GM12878 (cell line): ENCODE results near the gene ZNF473. TPM values are rescaled to one million over a fixed set of nuclear protein-coding genes. Genes with fewer than 3 reads are reported as not detected.

Experiments used
- polyA plus RNA-seq, 11 experiments: library from polyadenylated mRNA; depleted of rRNA in 4 of 11; unstranded in 6 of 11; stranded (reverse) in 5 of 11; fragments of >200 nt; fragmentation: Nextera tagmentation in 4 of 11; fragmentation: Illumina TruSeq in 1 of 11; extraction: Ambion mirVana in 4 of 11; extraction: Trizol in 1 of 11; gene quantifications; 1 replicate in 1 of 11; 2 replicates in 10 of 11; pipeline versions ENCODE4 v1.2.1 to v1.2.3, GENCODE V29; 2011 to 2016; ENCODE audit warnings: inconsistent platforms in 2 of 11, missing spikeins in 2 of 11, low read depth in 1 of 11
- total RNA-seq, 4 experiments: library from RNA; depleted of rRNA in 3 of 4; stranded (reverse); fragments of >200 nt in 3 of 4; fragmentation: Illumina TruSeq in 1 of 4; extraction: Trizol in 1 of 4; gene quantifications; 2 replicates each; pipeline versions ENCODE4 v1.2.1 to v1.2.3, GENCODE V29; 2013 to 2021

The ZNF473 gene
- total and polyA plus RNA-seq, 10 of the 15 experiments (the other 5 are each of a cell fraction or from before 2014, with no cell fraction given), result 2.3 to 14.9 (median 6.3) TPM

Other genes starting within 250 kb of the ZNF473 start
Only the 7 nearest of the 13 such genes appear.
- gene TBC1D17, start 148.3 kb upstream of the ZNF473 start, total RNA-seq (2014; rRNA removed), result 3.5 and 3.6 TPM in 2 replicates
- 3.1 and 3.2 TPM in 2 replicates for gene TBC1D17, start 148.3 kb upstream of the ZNF473 start, total RNA-seq (2014; rRNA removed; fragmentation: Illumina TruSeq; extraction: Trizol)
- gene TBC1D17, start 148.3 kb upstream of the ZNF473 start, total RNA-seq (2021), result 20.4 and 20.9 TPM in 2 replicates
- 11.7 and 18.9 TPM in 2 replicates for gene TBC1D17, start 148.3 kb upstream of the ZNF473 start, polyA plus RNA-seq (2011; rRNA removed)
- 8.6 and 10.9 TPM in 2 replicates for gene TBC1D17, start 148.3 kb upstream of the ZNF473 start, polyA plus RNA-seq (2014; fragmentation: Illumina TruSeq; extraction: Trizol)
- gene TBC1D17, start 148.3 kb upstream of the ZNF473 start, polyA plus RNA-seq (2014; fragmentation: Nextera tagmentation; extraction: Ambion mirVana), result under 1 TPM; 0.42 to 0.52 TPM
- 17.4 and 22.3 TPM in 2 replicates for gene TBC1D17, start 148.3 kb upstream of the ZNF473 start, polyA plus RNA-seq (2014; rRNA removed)
- 10 to 100 TPM; 11.5 to 13.2 TPM for gene TBC1D17, start 148.3 kb upstream of the ZNF473 start, polyA plus RNA-seq (2016; fragmentation: Nextera tagmentation; extraction: Ambion mirVana)
- gene IL4I1, start 129.1 kb upstream of the ZNF473 start, total RNA-seq (2014; rRNA removed), result 39.1 and 51.0 TPM in 2 replicates
- gene IL4I1, start 129.1 kb upstream of the ZNF473 start, total RNA-seq (2014; rRNA removed; fragmentation: Illumina TruSeq; extraction: Trizol), result 16.2 and 17.4 TPM in 2 replicates
- 80.0 and 82.6 TPM in 2 replicates for gene IL4I1, start 129.1 kb upstream of the ZNF473 start, total RNA-seq (2021)
- gene IL4I1, start 129.1 kb upstream of the ZNF473 start, polyA plus RNA-seq (2011; rRNA removed), result 37.4 and 83.8 TPM in 2 replicates
- gene IL4I1, start 129.1 kb upstream of the ZNF473 start, polyA plus RNA-seq (2014; fragmentation: Illumina TruSeq; extraction: Trizol), result 4.8 and 20.1 TPM in 2 replicates
- under 1 TPM; 0.62 to 1.00 TPM for gene IL4I1, start 129.1 kb upstream of the ZNF473 start, polyA plus RNA-seq (2014; fragmentation: Nextera tagmentation; extraction: Ambion mirVana)
- gene IL4I1, start 129.1 kb upstream of the ZNF473 start, polyA plus RNA-seq (2014; rRNA removed), result 42.5 and 53.3 TPM in 2 replicates
- 10 to 100 TPM; 43.0 to 45.5 TPM for gene IL4I1, start 129.1 kb upstream of the ZNF473 start, polyA plus RNA-seq (2016; fragmentation: Nextera tagmentation; extraction: Ambion mirVana)
- gene ATF5, start 96.8 kb upstream of the ZNF473 start, total RNA-seq (2014; rRNA removed), result 24.8 and 29.0 TPM in 2 replicates
- 16.7 and 17.6 TPM in 2 replicates for gene ATF5, start 96.8 kb upstream of the ZNF473 start, total RNA-seq (2014; rRNA removed; fragmentation: Illumina TruSeq; extraction: Trizol)
- 82.1 and 83.1 TPM in 2 replicates for gene ATF5, start 96.8 kb upstream of the ZNF473 start, total RNA-seq (2021)
- gene ATF5, start 96.8 kb upstream of the ZNF473 start, polyA plus RNA-seq (2011; rRNA removed), result 122 and 133 TPM in 2 replicates
- gene ATF5, start 96.8 kb upstream of the ZNF473 start, polyA plus RNA-seq (2014; fragmentation: Illumina TruSeq; extraction: Trizol), result 38.1 and 41.1 TPM in 2 replicates
- 10 to 100 TPM in 1 of 2 experiments, 1 to 10 TPM in 1; 9.1 to 10.1 TPM for gene ATF5, start 96.8 kb upstream of the ZNF473 start, polyA plus RNA-seq (2014; fragmentation: Nextera tagmentation; extraction: Ambion mirVana)
- gene ATF5, start 96.8 kb upstream of the ZNF473 start, polyA plus RNA-seq (2014; rRNA removed), result 55.2 and 63.1 TPM in 2 replicates
- 10 to 100 TPM; 16.3 to 19.0 TPM for gene ATF5, start 96.8 kb upstream of the ZNF473 start, polyA plus RNA-seq (2016; fragmentation: Nextera tagmentation; extraction: Ambion mirVana)
- gene NUP62, start 96.5 kb upstream of the ZNF473 start, total RNA-seq (2014; rRNA removed), result 90.7 and 95.6 TPM in 2 replicates
- 46.5 and 50.1 TPM in 2 replicates for gene NUP62, start 96.5 kb upstream of the ZNF473 start, total RNA-seq (2014; rRNA removed; fragmentation: Illumina TruSeq; extraction: Trizol)
- gene NUP62, start 96.5 kb upstream of the ZNF473 start, total RNA-seq (2021), result 102 and 108 TPM in 2 replicates
- gene NUP62, start 96.5 kb upstream of the ZNF473 start, polyA plus RNA-seq (2011; rRNA removed), result 13.7 and 35.5 TPM in 2 replicates
- gene NUP62, start 96.5 kb upstream of the ZNF473 start, polyA plus RNA-seq (2014; fragmentation: Illumina TruSeq; extraction: Trizol), result 40.8 and 67.7 TPM in 2 replicates
- 10 to 100 TPM; 19.5 to 22.0 TPM for gene NUP62, start 96.5 kb upstream of the ZNF473 start, polyA plus RNA-seq (2014; fragmentation: Nextera tagmentation; extraction: Ambion mirVana)
- gene NUP62, start 96.5 kb upstream of the ZNF473 start, polyA plus RNA-seq (2014; rRNA removed), result 66.1 and 77.7 TPM in 2 replicates
- 100 to 1,000 TPM; 105 to 110 TPM for gene NUP62, start 96.5 kb upstream of the ZNF473 start, polyA plus RNA-seq (2016; fragmentation: Nextera tagmentation; extraction: Ambion mirVana)
- not detected in 2 replicates for gene SIGLEC11, start 64.8 kb upstream of the ZNF473 start, total RNA-seq (2014; rRNA removed)
- gene SIGLEC11, start 64.8 kb upstream of the ZNF473 start, total RNA-seq (2014; rRNA removed; fragmentation: Illumina TruSeq; extraction: Trizol), result not detected in 2 replicates
- not detected in 2 replicates for gene SIGLEC11, start 64.8 kb upstream of the ZNF473 start, total RNA-seq (2021)
- gene SIGLEC11, start 64.8 kb upstream of the ZNF473 start, polyA plus RNA-seq (2011; rRNA removed), result not detected in 2 replicates
- gene SIGLEC11, start 64.8 kb upstream of the ZNF473 start, polyA plus RNA-seq (2014; fragmentation: Illumina TruSeq; extraction: Trizol), result not detected in 2 replicates
- not detected for gene SIGLEC11, start 64.8 kb upstream of the ZNF473 start, polyA plus RNA-seq (2014; fragmentation: Nextera tagmentation; extraction: Ambion mirVana)
- not detected in 2 replicates for gene SIGLEC11, start 64.8 kb upstream of the ZNF473 start, polyA plus RNA-seq (2014; rRNA removed)
- not detected for gene SIGLEC11, start 64.8 kb upstream of the ZNF473 start, polyA plus RNA-seq (2016; fragmentation: Nextera tagmentation; extraction: Ambion mirVana)
- 35.0 and 36.2 TPM in 2 replicates for gene VRK3, start 633 bp upstream of the ZNF473 start, total RNA-seq (2014; rRNA removed)
- gene VRK3, start 633 bp upstream of the ZNF473 start, total RNA-seq (2014; rRNA removed; fragmentation: Illumina TruSeq; extraction: Trizol), result 34.2 and 35.7 TPM in 2 replicates
- 36.0 and 43.1 TPM in 2 replicates for gene VRK3, start 633 bp upstream of the ZNF473 start, total RNA-seq (2021)
- gene VRK3, start 633 bp upstream of the ZNF473 start, polyA plus RNA-seq (2011; rRNA removed), result 34.1 and 50.7 TPM in 2 replicates
- 61.5 and 61.9 TPM in 2 replicates for gene VRK3, start 633 bp upstream of the ZNF473 start, polyA plus RNA-seq (2014; fragmentation: Illumina TruSeq; extraction: Trizol)
- 10 to 100 TPM; 22.5 to 29.6 TPM for gene VRK3, start 633 bp upstream of the ZNF473 start, polyA plus RNA-seq (2014; fragmentation: Nextera tagmentation; extraction: Ambion mirVana)
- 17.3 and 23.1 TPM in 2 replicates for gene VRK3, start 633 bp upstream of the ZNF473 start, polyA plus RNA-seq (2014; rRNA removed)
- 10 to 100 TPM; 48.2 to 50.7 TPM for gene VRK3, start 633 bp upstream of the ZNF473 start, polyA plus RNA-seq (2016; fragmentation: Nextera tagmentation; extraction: Ambion mirVana)
- gene IZUMO2, start 137.3 kb downstream of the ZNF473 start, total RNA-seq (2014; rRNA removed), result not detected in 2 replicates
- gene IZUMO2, start 137.3 kb downstream of the ZNF473 start, total RNA-seq (2014; rRNA removed; fragmentation: Illumina TruSeq; extraction: Trizol), result not detected in 2 replicates
- gene IZUMO2, start 137.3 kb downstream of the ZNF473 start, total RNA-seq (2021), result not detected in 2 replicates
- 0.16 TPM in 1 of 2 replicates, not detected in the other for gene IZUMO2, start 137.3 kb downstream of the ZNF473 start, polyA plus RNA-seq (2011; rRNA removed)
- gene IZUMO2, start 137.3 kb downstream of the ZNF473 start, polyA plus RNA-seq (2014; fragmentation: Illumina TruSeq; extraction: Trizol), result not detected in 2 replicates
- not detected for gene IZUMO2, start 137.3 kb downstream of the ZNF473 start, polyA plus RNA-seq (2014; fragmentation: Nextera tagmentation; extraction: Ambion mirVana)
- gene IZUMO2, start 137.3 kb downstream of the ZNF473 start, polyA plus RNA-seq (2014; rRNA removed), result not detected in 2 replicates
- not detected for gene IZUMO2, start 137.3 kb downstream of the ZNF473 start, polyA plus RNA-seq (2016; fragmentation: Nextera tagmentation; extraction: Ambion mirVana)